ENCODE data around the gene ZFAND2A.

GRCh38 chr7:1154172-1154739 is 5.7 kb downstream of the ZFAND2A start:
- TF ChIP-seq EP300 (IDR thresholded peaks at IDR 0.05; ENCODE audit: borderline replicate concordance): no peak
- TF ChIP-seq CEBPB (IDR thresholded peaks at IDR 0.05): no peak
- no peak for TF ChIP-seq TAF1 (IDR thresholded peaks at IDR 0.05; ENCODE audit: low read depth)
- TF ChIP-seq YY1 (IDR thresholded peaks at IDR 0.05; ENCODE audit: low read depth): no peak
- TF ChIP-seq USF1 (IDR thresholded peaks at IDR 0.05): no peak
- TF ChIP-seq CREB1 (IDR thresholded peaks at IDR 0.05; ENCODE audit: low read depth): no peak
- TF ChIP-seq REST (IDR thresholded peaks at IDR 0.05; ENCODE audit: low read depth): no peak

Data from Ishikawa (cell line).